Heart left ventricle (tissue), 16 donors: Measurements from ENCODE around the gene PIGS. TPM values are rescaled to one million over a fixed set of nuclear protein-coding genes. Genes with fewer than 3 reads are reported as not detected.
A peak's percentile ranks its signal among the peaks of the same experiment; 100 is the strongest.
"Not testable (repeated sequence)": the region's sequence is repeated elsewhere in the genome, so short reads cannot be mapped to it uniquely, and the experiment has no call there.

Experiments
- ATAC-seq, 4 donors: fragments of 200-7000 bp; cut with Tn5 transposase; one replicate each; pipeline ENCODE4 v1.9.1; 2020 to 2022; ENCODE audit warnings: moderate library complexity in 4 of 4, mild to moderate bottlenecking in 3 of 4, moderate number of reproducible peaks in 1 of 4
- DNase-seq, 5 donors: peaks; one replicate each; pipeline ENCODE4 v3.0.0-alpha.2; 2020
- H3K27ac ChIP-seq, 12 donors: fragments of 200-600 bp; sonication (generic) in 4 of 12; one replicate each; pipeline versions ENCODE4 v1.5.0 to v1.8.0; 2016 to 2022; ENCODE audit warnings: mild to moderate bottlenecking in 2 of 12
- H3K27me3 ChIP-seq, 9 donors: fragments of 200-600 bp; sonication (generic) in 2 of 9; one replicate each; pipeline versions ENCODE4 v1.5.1 to v1.8.0; 2016 to 2022; ENCODE audit warnings: mild to moderate bottlenecking in 3 of 9
- H3K36me3 ChIP-seq, 9 donors: fragments of 200-600 bp; sonication (generic) in 2 of 9; one replicate each; pipeline versions ENCODE4 v1.5.0 to v1.8.0; 2018 to 2022; ENCODE audit warnings: mild to moderate bottlenecking in 2 of 9
- H3K4me1 ChIP-seq, 12 donors: fragments of 200-600 bp; sonication (generic) in 4 of 12; one replicate each; pipeline versions ENCODE4 v1.5.0 to v1.8.0; 2016 to 2022; ENCODE audit warnings: mild to moderate bottlenecking in 3 of 12
- H3K4me3 ChIP-seq, 12 donors: fragments of 200-600 bp; sonication (generic) in 4 of 12; one replicate each; pipeline versions ENCODE4 v1.5.0 to v1.8.0; 2017 to 2022; ENCODE audit warnings: mild to moderate bottlenecking in 9 of 12, moderate library complexity in 4 of 12
- H3K9me3 ChIP-seq, 12 donors: fragments of 200-600 bp; sonication (generic) in 4 of 12; one replicate each; pipeline versions ENCODE4 v1.5.0 to v1.8.0; 2016 to 2022; ENCODE audit warnings: mild to moderate bottlenecking in 1 of 12
- CTCF ChIP-seq, 12 donors: fragments of 200-600 bp; sonication (generic) in 4 of 12; IDR thresholded peaks; one replicate each; pipeline versions ENCODE4 v1.5.0 to v1.8.0; 2018 to 2022; ENCODE audit warnings: antibody characterized with exemption in 12 of 12, mild to moderate bottlenecking in 5 of 12
- POLR2A ChIP-seq, 2 donors: fragments of 450-650 bp; IDR thresholded peaks; one replicate each; pipeline ENCODE4 v1.6.1; 2017; ENCODE audit warnings: antibody characterized with exemption in 2 of 2, mild to moderate bottlenecking in 2 of 2, moderate library complexity in 2 of 2
- WGBS, 4 donors: extraction: QIAGEN DNeasy Blood & Tissue Kit in 2 of 4; methylation state at CpG; one replicate each; pipeline versions ENCODE4 v1.1.5 to v1.1.7; 2013 to 2018; 5-methylcytosine and 5-hydroxymethylcytosine counted together
- intact Hi-C, 10 donors: fragments of 100-400 bp; cut with DNase I; formaldehyde crosslinking; loops; one replicate each; pipeline versions ENCODE4 v1.11.1 to v1.14.2; 2022
- polyA plus RNA-seq, 2 donors: library from polyadenylated mRNA; stranded (reverse); fragments of 200-250 nt; gene quantifications; one replicate each; pipeline ENCODE4 v1.2.3, GENCODE V29; 2013
- total RNA-seq, 9 donors: library from RNA; depleted of rRNA in 2 of 9; stranded (reverse); fragments of >200 nt in 2 of 9; fragmentation: NEBNext Ultra II Directional in 3 of 9; extraction: Animal tissue kit (Norgen Biotek cat#: 25700) in 3 of 9; gene quantifications; one replicate each; pipeline versions ENCODE4 v1.1.0 to v1.2.4, GENCODE V29; 2016 to 2023
- donor health status: ischemic (EF 13 %, LVEDD 7.1; RV severe dilation, severe dysfunction).
- donor health status: healthy with polysubstance abuse.
- donor health status: DM: no; HTN: yes; CAD: no.
- donor health status: DM: no; HTN: no; CAD: no.
- donor health status: ischemic (EF 25% LVEDD 6.9; RV normal size, moderate dysfunction).
- donor health status: ischemic (EF 25% LVEDD 5.7; RV mildly dilated, moderate dysfunction).
- donor health status: healthy.
- donor health status: DM: yes; HTN: yes; CAD: no.
- donor health status: ischemic (EF 35%, LVEDD 5.7; RV mildly dilated, moderate dysfunction).
- donor health status: nonischemic (EF 11% LVEDD 7.7; RV severe dilation, severe dysfunction).
- donor health status: DM: yes; HTN: yes; CAD: no.
- donor health status: PGD.
- donor health status: ischemic (EF 29% LVEDD 5.4; RV normal size, mild dysfunction).
- donor health status: nonischemic (EF 23%, LVEDD 6.1; RV moderate dilation, normal function).

PIGS gene
- total and polyA plus RNA-seq, 11 donors, result 10.4 to 88.4 (median 55.1) TPM

GRCh38 chr17:28577466-28577824 is 6.1 kb upstream of the PIGS start:
- H3K36me3 ChIP-seq, result peaks cover 0 to 13% (median 3%) of the 10 kb centered on the region in 9 donors
- ATAC-seq (no peak), DNase-seq (no peak)
- peak overlapping the region in 3 of 12 donors; percentile 57 to 64 (median 62) for H3K27ac ChIP-seq
- TF ChIP-seq CTCF (IDR thresholded peaks at IDR 0.05) (no peak), POLR2A (IDR thresholded peaks at IDR 0.05) (no peak)
- intact Hi-C loops, result no loop called here
- no peaks in the 10 kb centered on the region for H3K9me3 ChIP-seq
- 86 to 98% (median 91%) methylated on average over 3 of the region's 3 CpGs for WGBS, 4 donors
- H3K27me3 ChIP-seq, result no peaks in the 10 kb centered on the region
- H3K4me1 ChIP-seq, result peaks cover 0 to 36% (median 12%) of the 10 kb centered on the region in 12 donors
- H3K4me3 ChIP-seq, result peak overlapping the region in 1 of 12 donors; percentile 55

GRCh38 chr17:28576758-28577465 is 5.6 kb upstream of the PIGS start, which contains the start of gene ALDOC:
Gene ALDOC, minus strand, starts transcription at chr17:28576895. Its CDS starts 1,363 bp downstream, at chr17:28575532.
- Histone ChIP-seq H3K27ac (peak within 1 kb of the TSS in 10 of 12 donors; percentile 51 to 84 (median 72)), H3K9me3 (no peaks in the 10 kb centered on the region), H3K36me3 (peaks cover 0 to 12% (median 3%) of the 10 kb centered on the region in 9 donors), H3K4me3 (peak within 1 kb of the TSS in 11 of 12 donors; percentile 21 to 56 (median 45)), H3K4me1 (peaks cover 0 to 41% (median 16%) of the 10 kb centered on the region in 12 donors), H3K27me3 (no peaks in the 10 kb centered on the region)
- DNase-seq (peak; percentile 95 to 99 (median 98)), ATAC-seq (peak; percentile 87 to 94 (median 90))
- intact Hi-C loops, result no loop called here
- peak; percentile 94 to 96 for TF ChIP-seq POLR2A (IDR thresholded peaks at IDR 0.05)
- no peak for TF ChIP-seq CTCF (IDR thresholded peaks at IDR 0.05)
- WGBS, 4 donors, result 6 to 17% (median 9%) methylated on average over 6 to 26 of the region's 26 CpGs

GRCh38 chr17:28576016-28576415 is 4.7 kb upstream of the PIGS start:
- 41 to 58% (median 55%) methylated on average over 3 of the region's 3 CpGs for WGBS, 4 donors
- not testable (repeated sequence) for DNase-seq
- H3K4me3 ChIP-seq, result peak overlapping the region in 10 of 12 donors; percentile 4 to 55 (median 45)

GRCh38 chr17:28575126-28575795 is 3.9 kb upstream of the PIGS start:
- WGBS, 4 donors, result 57 to 85% (median 71%) methylated on average over 10 to 14 of the region's 14 CpGs
- intact Hi-C loops, result loop anchor here in 1 of 10 donors (2.0 kb wide), 1 partner anchor 26 kb away; no protein-coding TSS in a partner anchor
- no peak for TF ChIP-seq POLR2A (IDR thresholded peaks at IDR 0.05)
- peak in 10 of 12 donors; percentile 8 to 52 (median 30) for TF ChIP-seq CTCF (IDR thresholded peaks at IDR 0.05)
- Histone ChIP-seq H3K27me3 (no peaks in the 10 kb centered on the region), H3K4me3 (peak overlapping the region in 5 of 12 donors; percentile 44 to 55 (median 47)), H3K27ac (peak overlapping the region in 9 of 12 donors; percentile 41 to 84 (median 72)), H3K9me3 (no peaks in the 10 kb centered on the region), H3K36me3 (peaks cover 0 to 12% (median 3%) of the 10 kb centered on the region in 9 donors), H3K4me1 (peaks cover 0 to 48% (median 20%) of the 10 kb centered on the region in 12 donors)
- DNase-seq (peak; percentile 76 to 94 (median 87)), ATAC-seq (peak; percentile 72 to 76 (median 74))

More at GRCh38 chr17:28576016-28576415, 4.7 kb upstream of the PIGS start:
- H3K27me3 ChIP-seq, H3K9me3 ChIP-seq, ATAC-seq, intact Hi-C loops: not testable (repeated sequence)
- peak overlapping the region in 10 of 12 donors; percentile 17 to 84 (median 72) for H3K27ac ChIP-seq
- peaks cover 0 to 12% (median 3%) of the 10 kb centered on the region in 9 donors for H3K36me3 ChIP-seq
- peaks cover 0 to 44% (median 18%) of the 10 kb centered on the region in 12 donors for H3K4me1 ChIP-seq
